NK-92 (cell line): ENCODE results near the gene DPY19L3.
"Not testable (repeated sequence)": the region's sequence is repeated elsewhere in the genome, so short reads cannot be mapped to it uniquely, and the experiment has no call there.

Experiments
- DNase-seq: peaks from one replicate; lab custom pipeline; 2025; ENCODE audit not compliant: unreplicated experiment; lab: John Stamatoyannopoulos, UW

Gene DPY19L3

GRCh38 chr19:32396046-32396652 lies 9.4 kb upstream of the DPY19L3 start:
- no peak for DNase-seq

GRCh38 chr19:32397671-32398101 lies 7.9 kb upstream of the DPY19L3 start:
- no peak for DNase-seq

- no peak for DNase-seq
These were observed 3.6 kb upstream of the DPY19L3 start for GRCh38 chr19:32401992-32402391.

- DNase-seq, result no peak
These were observed 2.1 kb upstream of the DPY19L3 start for GRCh38 chr19:32403291-32403995.

- no peak for DNase-seq
These were observed 1.2 kb upstream of the DPY19L3 start for GRCh38 chr19:32404213-32404932.

GRCh38 chr19:32404933-32405430 lies 588 bp upstream of the DPY19L3 start:
- no peak for DNase-seq

GRCh38 chr19:32406161-32407003 lies 812 bp downstream of the DPY19L3 start:
- DNase-seq, result no peak

- no peak for DNase-seq
These were observed 1.7 kb downstream of the DPY19L3 start for GRCh38 chr19:32407004-32407992.

GRCh38 chr19:32415246-32415645 lies 9.7 kb downstream of the DPY19L3 start:
- no peak for DNase-seq

GRCh38 chr19:32415669-32416068 lies 10.1 kb downstream of the DPY19L3 start:
- DNase-seq, result no peak

- no peak for DNase-seq
These were observed 11.3 kb downstream of the DPY19L3 start for GRCh38 chr19:32416749-32417456.

- no peak for DNase-seq
These were observed 12.6 kb downstream of the DPY19L3 start for GRCh38 chr19:32418155-32418554.

- DNase-seq, result no peak
These were observed 16.2 kb downstream of the DPY19L3 start for GRCh38 chr19:32421589-32422361.

- no peak for DNase-seq
These were observed 16.9 kb downstream of the DPY19L3 start for GRCh38 chr19:32422435-32422834.

- DNase-seq, result not testable (repeated sequence)
These were observed 18.4 kb downstream of the DPY19L3 start for GRCh38 chr19:32423944-32424343.

- DNase-seq, result no peak
These were observed 22.0 kb downstream of the DPY19L3 start for GRCh38 chr19:32427536-32427935.

- DNase-seq, result no peak
These were observed 31.1 kb downstream of the DPY19L3 start for GRCh38 chr19:32436692-32437091.

GRCh38 chr19:32437096-32437495 lies 31.5 kb downstream of the DPY19L3 start:
- DNase-seq, result no peak
